AG04449 (cell line): ENCODE data around the gene PCDH1.
"Not testable (repeated sequence)": the region's sequence is repeated elsewhere in the genome, so short reads cannot be mapped to it uniquely, and the experiment has no call there.

Experiments used
- CTCF ChIA-PET: fragments of 350-600 bp; formaldehyde crosslinking; extraction: SDS; loops from one replicate; lab custom pipeline; 2021; ENCODE audit warnings: antibody characterized with exemption; lab: Yijun Ruan, JAX
- POLR2A ChIA-PET: fragments of 400-600, 350-600 bp; formaldehyde crosslinking; extraction: SDS; loops from one replicate; lab custom pipeline; 2020; ENCODE audit warnings: antibody characterized with exemption, inconsistent platforms; lab: Yijun Ruan, JAX
- DNase-seq: peaks from one replicate; pipeline ENCODE4 v3.0.0-alpha.2; 2010; ENCODE audit warnings: low read depth, low spot score
- H3K4me3 ChIP-seq: 2 replicates; pipeline ENCODE4 v1.5.1; 2011; ENCODE audit warnings: low read depth, mild to moderate bottlenecking, control low read depth, low read length
- CTCF ChIP-seq: IDR thresholded peaks from one replicate; pipeline ENCODE4 v1.5.1; 2011; ENCODE audit warnings: mild to moderate bottlenecking, moderate library complexity, low read length, control low read depth, inconsistent platforms; ENCODE audit not compliant: insufficient read depth; ENCODE audit errors: missing control alignments

Gene PCDH1

DNA sequence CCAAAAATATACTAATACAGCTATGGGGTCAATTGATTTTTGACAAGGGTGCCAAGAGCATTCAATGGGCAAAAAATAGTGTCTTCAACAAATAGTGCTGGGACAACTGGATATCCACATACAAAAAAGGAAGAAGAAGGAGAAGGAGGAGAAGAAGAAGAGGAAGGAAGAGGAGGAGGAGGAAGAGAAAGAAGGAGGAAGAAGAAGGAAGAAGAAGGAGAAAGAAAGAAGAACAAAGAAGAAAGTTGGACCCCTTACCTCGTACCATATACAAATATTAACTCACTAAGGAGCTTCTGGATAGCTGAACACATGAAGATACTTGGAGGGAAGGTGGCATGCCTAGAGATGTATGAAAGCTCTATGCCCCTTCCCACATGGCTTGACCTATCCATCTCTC, 28.3 kb upstream of the PCDH1 start:
- POLR2A ChIA-PET: no interaction called here
- DNase-seq: no peak
- no peak overlapping the region for H3K4me3 ChIP-seq
- no peak for TF ChIP-seq CTCF
- CTCF ChIA-PET: interaction anchor here (0.7 to 4.3 kb wide), 5 partner anchors 17 to 55 kb away, joined by 3 to 27 read pairs (median 3); partner anchors contain the start of gene PCDH1

- POLR2A ChIA-PET: no interaction called here
- H3K4me3 ChIP-seq: no peak overlapping the region
- DNase-seq: no peak
- no peak for TF ChIP-seq CTCF
- CTCF ChIA-PET: interaction anchor here (1.2 to 4.3 kb wide), 3 partner anchors 8 to 213 kb away, joined by 4 to 27 read pairs (median 6); partner anchors contain the start of gene PCDH1
Measured at GRCh38 chr5:141904551-141904950, 26.3 kb upstream of the PCDH1 start.

DNA sequence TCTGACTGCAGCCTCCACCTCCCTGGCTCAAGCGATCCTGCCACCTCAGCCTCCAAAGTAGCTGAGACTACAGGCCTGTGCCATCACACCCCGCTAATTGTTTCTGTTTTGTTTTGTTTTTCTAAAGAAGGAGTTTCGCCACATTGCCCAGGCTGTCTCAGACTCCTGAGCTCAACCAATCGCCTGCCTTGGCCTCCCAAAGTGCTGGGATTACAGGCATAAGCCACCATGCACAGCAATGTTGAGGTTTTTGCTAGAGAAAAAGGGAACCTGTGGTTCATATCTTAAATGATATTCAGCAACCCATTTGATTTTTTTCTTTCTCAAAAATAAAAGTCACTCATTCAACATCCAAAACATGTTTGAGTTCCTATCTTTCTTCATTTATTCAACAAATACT, 25.1 kb upstream of the PCDH1 start:
- CTCF ChIA-PET: interaction anchor here (2.3 kb wide), 1 partner anchor 25 kb away, joined by 10 read pairs; the partner anchor contains the start of gene PCDH1
- POLR2A ChIA-PET: no interaction called here
- TF ChIP-seq CTCF: no peak
- no peak for DNase-seq
- no peak overlapping the region for H3K4me3 ChIP-seq

GRCh38 chr5:141902015-141902814, 24.0 kb upstream of the PCDH1 start:
- no peak for DNase-seq
- no peak for TF ChIP-seq CTCF
- H3K4me3 ChIP-seq: no peak overlapping the region
- POLR2A ChIA-PET: no interaction called here
- CTCF ChIA-PET: interaction anchor here (0.9 to 2.3 kb wide), 3 partner anchors 12 to 58 kb away, joined by 3 to 10 read pairs (median 3); partner anchors contain the start of gene PCDH1

DNA sequence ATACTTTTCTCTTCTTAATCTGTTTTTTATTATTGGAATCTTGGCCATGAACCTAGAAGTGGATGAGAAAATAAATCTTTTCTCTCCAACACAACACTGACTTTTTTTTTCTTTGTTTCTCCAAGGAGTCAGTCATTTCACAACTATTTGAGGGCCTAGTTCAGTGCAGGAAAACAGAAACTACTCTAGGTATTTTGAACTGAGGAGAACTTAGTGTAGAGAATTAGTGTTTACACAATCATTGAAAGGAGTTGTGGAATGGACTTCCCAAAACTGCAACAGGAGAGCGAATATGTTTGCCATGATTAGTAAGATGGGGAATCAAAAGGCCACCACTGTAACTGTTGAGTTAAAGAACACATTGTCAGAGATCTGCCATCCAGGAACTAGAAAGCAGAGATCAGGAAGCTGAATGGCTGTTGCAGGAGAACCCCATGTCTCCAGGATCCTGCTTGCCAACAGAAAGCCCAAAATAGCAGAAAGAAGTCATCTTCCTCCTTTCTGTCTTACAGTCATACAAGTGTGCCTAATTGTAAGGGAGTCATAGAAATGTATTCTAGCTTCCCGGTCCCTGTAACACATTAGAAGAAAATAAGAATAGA, 20.3 kb upstream of the PCDH1 start:
- no peak overlapping the region for H3K4me3 ChIP-seq
- ChIA-PET POLR2A (no interaction called here), CTCF (interaction anchor here (1.5 to 2.6 kb wide), 3 partner anchors 9 to 234 kb away, joined by 3 to 12 read pairs (median 5); no protein-coding TSS in a partner anchor)
- TF ChIP-seq CTCF: no peak
- no peak for DNase-seq

DNA sequence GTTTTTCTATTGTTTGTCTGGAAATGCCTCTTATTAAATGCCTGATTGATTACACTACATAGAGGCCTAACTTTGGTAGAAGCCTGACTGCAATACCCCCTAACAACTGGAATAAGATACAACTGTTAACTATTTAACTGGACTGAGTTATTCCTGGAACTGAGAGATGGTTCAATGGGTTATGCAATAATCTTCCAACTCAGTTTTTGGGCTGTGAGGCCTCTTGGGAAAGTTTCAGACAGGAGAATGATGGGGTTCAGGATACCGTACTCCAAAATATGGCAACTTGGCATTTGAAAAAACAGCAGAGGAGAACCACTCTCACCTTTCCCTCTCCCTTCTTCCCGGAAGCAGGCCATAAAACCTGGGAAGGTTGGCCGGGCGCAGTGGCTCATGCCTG, 19.2 kb upstream of the PCDH1 start:
- CTCF ChIA-PET: interaction anchor here (1.4 to 1.9 kb wide), 2 partner anchors 8 to 63 kb away, joined by 6 to 12 read pairs; no protein-coding TSS in a partner anchor

DNA sequence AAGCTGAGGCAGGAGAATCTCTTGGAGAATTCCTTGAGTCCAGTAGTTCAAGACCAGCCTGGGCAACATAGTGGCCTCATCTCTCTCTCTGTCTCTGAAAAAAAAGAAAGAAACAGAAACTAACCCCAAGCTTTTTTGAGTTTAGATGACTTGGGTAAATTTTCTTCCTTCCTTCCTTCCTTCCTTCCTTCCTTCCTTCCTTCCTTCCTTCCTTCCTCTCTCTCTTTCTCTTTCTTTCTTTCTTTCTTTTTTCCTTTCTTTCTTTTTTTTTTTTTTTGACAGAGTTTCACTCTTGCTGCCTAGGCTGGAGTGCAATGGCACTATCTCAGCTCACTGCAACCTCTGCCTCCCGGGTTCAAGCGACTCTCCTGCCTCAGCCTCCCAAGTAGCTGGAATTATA, 12.2 kb upstream of the PCDH1 start:
- CTCF ChIA-PET: interaction anchor here (0.8 to 4.9 kb wide), 13 partner anchors 9 to 197 kb away, joined by 3 to 68 read pairs (median 7); partner anchors contain the start of genes PCDH1, PCDH12 and RNF14
- DNase-seq, H3K4me3 ChIP-seq, POLR2A ChIA-PET: not testable (repeated sequence)

More for the DNA sequence above, 19.2 kb upstream of the PCDH1 start:
- H3K4me3 ChIP-seq: no peak overlapping the region
- DNase-seq: no peak
- POLR2A ChIA-PET: no interaction called here
- no peak for TF ChIP-seq CTCF
